ENCODE measurements around the gene GGNBP2. TPM values are rescaled to one million over a fixed set of nuclear protein-coding genes. Genes with fewer than 3 reads are reported as not detected.

GGNBP2 gene
- total and polyA plus RNA-seq, 2 donors (not counting 1 experiment from before 2014, with no cell fraction given): 77.0 to 81.9 TPM

GRCh38 chr17:36523113-36523512 is 21.6 kb upstream of the GGNBP2 start:
- DNase-seq (ENCODE audit: low read depth in 2 of 2): no peak
- Histone ChIP-seq H3K36me3 (ENCODE audit: control insufficient read depth, insufficient read depth, low read length) (peaks cover 15% of the 10 kb centered on the region), H3K4me2 (ENCODE audit: extremely low read depth, insufficient read depth, low read length) (no peak overlapping the region), H3K4me1 (ENCODE audit: control insufficient read depth, extremely low read depth, insufficient read depth, low read length) (peaks cover 2% of the 10 kb centered on the region), H3K9me3 (ENCODE audit: control insufficient read depth, insufficient read depth, low read depth, low read length) (no peaks in the 10 kb centered on the region), H3K4me3 (replicated peaks in 1 of 4; ENCODE audit: control extremely low read depth in 1 of 4, insufficient read depth in 1 of 4, low read depth in 3 of 4, low read length in 4 of 4) (no peak overlapping the region), H3K27ac (ENCODE audit: insufficient read depth, low read length) (no peak overlapping the region), H3K27me3 (ENCODE audit: control insufficient read depth, insufficient read depth, low read length) (no peaks in the 10 kb centered on the region), H4K20me1 (ENCODE audit: control insufficient read depth, extremely low read depth, insufficient read depth, low read length) (no peaks in the 10 kb centered on the region), H3K79me2 (ENCODE audit: control insufficient read depth, insufficient read depth, low read length) (no peaks in the 10 kb centered on the region), H3K9ac (ENCODE audit: insufficient read depth, low read length) (no peak overlapping the region), H2AFZ (ENCODE audit: low read length) (no peak overlapping the region)
- no peak for TF ChIP-seq EZH2 (IDR thresholded peaks at IDR 0.05; ENCODE audit: low read length, missing control alignments)
- TF ChIP-seq, protein P1, sequence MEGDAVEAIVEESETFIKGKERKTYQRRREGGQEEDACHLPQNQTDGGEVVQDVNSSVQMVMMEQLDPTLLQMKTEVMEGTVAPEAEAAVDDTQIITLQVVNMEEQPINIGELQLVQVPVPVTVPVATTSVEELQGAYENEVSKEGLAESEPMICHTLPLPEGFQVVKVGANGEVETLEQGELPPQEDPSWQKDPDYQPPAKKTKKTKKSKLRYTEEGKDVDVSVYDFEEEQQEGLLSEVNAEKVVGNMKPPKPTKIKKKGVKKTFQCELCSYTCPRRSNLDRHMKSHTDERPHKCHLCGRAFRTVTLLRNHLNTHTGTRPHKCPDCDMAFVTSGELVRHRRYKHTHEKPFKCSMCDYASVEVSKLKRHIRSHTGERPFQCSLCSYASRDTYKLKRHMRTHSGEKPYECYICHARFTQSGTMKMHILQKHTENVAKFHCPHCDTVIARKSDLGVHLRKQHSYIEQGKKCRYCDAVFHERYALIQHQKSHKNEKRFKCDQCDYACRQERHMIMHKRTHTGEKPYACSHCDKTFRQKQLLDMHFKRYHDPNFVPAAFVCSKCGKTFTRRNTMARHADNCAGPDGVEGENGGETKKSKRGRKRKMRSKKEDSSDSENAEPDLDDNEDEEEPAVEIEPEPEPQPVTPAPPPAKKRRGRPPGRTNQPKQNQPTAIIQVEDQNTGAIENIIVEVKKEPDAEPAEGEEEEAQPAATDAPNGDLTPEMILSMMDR (conservative IDR thresholded peaks at IDR 0.05 in 1 of 2, IDR thresholded peaks at IDR 0.05 in 1 of 2; ENCODE audit: low read depth in 1 of 2, low read length in 2 of 2): no peak

DNA sequence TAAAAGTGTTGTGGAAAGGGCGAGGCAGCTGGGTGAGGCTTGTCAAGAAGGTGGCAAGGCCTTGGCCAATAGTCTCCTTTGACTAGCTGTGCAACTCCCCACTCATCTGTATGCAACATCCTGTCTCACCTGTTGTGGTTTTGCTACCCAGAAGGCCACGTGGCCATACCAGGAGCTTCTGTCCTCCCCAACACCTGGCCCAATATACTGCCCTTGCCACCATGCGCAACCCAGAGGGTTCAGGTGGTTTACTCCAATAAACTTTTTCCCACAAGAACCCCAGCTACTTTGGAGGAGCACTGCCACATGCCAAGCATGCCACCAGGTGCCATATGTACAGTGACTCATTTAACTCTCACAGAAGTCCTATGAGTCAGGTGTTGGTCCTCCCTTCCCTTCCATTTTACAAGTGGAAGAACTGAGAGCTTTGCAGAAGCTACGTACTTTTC is 20.3 kb upstream of the GGNBP2 start:
- H3K9ac ChIP-seq (ENCODE audit: insufficient read depth, low read length): no peak overlapping the region
- no peaks in the 10 kb centered on the region for H3K9me3 ChIP-seq (ENCODE audit: control insufficient read depth, insufficient read depth, low read depth, low read length)
- H3K36me3 ChIP-seq (ENCODE audit: control insufficient read depth, insufficient read depth, low read length): peaks cover 15% of the 10 kb centered on the region
- no peak overlapping the region for H3K4me2 ChIP-seq (ENCODE audit: extremely low read depth, insufficient read depth, low read length)
- TF ChIP-seq, protein P1 (conservative IDR thresholded peaks at IDR 0.05 in 1 of 2, IDR thresholded peaks at IDR 0.05 in 1 of 2; ENCODE audit: low read depth in 1 of 2, low read length in 2 of 2): no peak
- TF ChIP-seq EZH2 (IDR thresholded peaks at IDR 0.05; ENCODE audit: low read length, missing control alignments): no peak
- no peak overlapping the region for H3K27ac ChIP-seq (ENCODE audit: insufficient read depth, low read length)
- H3K4me3 ChIP-seq (replicated peaks in 1 of 4; ENCODE audit: control extremely low read depth in 1 of 4, insufficient read depth in 1 of 4, low read depth in 3 of 4, low read length in 4 of 4): no peak overlapping the region
- H3K27me3 ChIP-seq (ENCODE audit: control insufficient read depth, insufficient read depth, low read length): no peaks in the 10 kb centered on the region
- no peaks in the 10 kb centered on the region for H3K79me2 ChIP-seq (ENCODE audit: control insufficient read depth, insufficient read depth, low read length)
- peak in 1 of 2 donors; percentile 48 for DNase-seq (ENCODE audit: low read depth in 2 of 2)
- peaks cover 10% of the 10 kb centered on the region for H3K4me1 ChIP-seq (ENCODE audit: control insufficient read depth, extremely low read depth, insufficient read depth, low read length)
- H2AFZ ChIP-seq (ENCODE audit: low read length): no peak overlapping the region
- no peaks in the 10 kb centered on the region for H4K20me1 ChIP-seq (ENCODE audit: control insufficient read depth, extremely low read depth, insufficient read depth, low read length)

GRCh38 chr17:36525113-36525512 is 19.6 kb upstream of the GGNBP2 start:
- H2AFZ ChIP-seq (ENCODE audit: low read length): no peak overlapping the region
- no peak overlapping the region for H3K4me2 ChIP-seq (ENCODE audit: extremely low read depth, insufficient read depth, low read length)
- no peaks in the 10 kb centered on the region for H3K79me2 ChIP-seq (ENCODE audit: control insufficient read depth, insufficient read depth, low read length)
- peaks cover 10% of the 10 kb centered on the region for H3K4me1 ChIP-seq (ENCODE audit: control insufficient read depth, extremely low read depth, insufficient read depth, low read length)
- no peak overlapping the region for H3K9ac ChIP-seq (ENCODE audit: insufficient read depth, low read length)
- H3K36me3 ChIP-seq (ENCODE audit: control insufficient read depth, insufficient read depth, low read length): peaks cover 15% of the 10 kb centered on the region
- peak; percentile 3 to 40 for DNase-seq (ENCODE audit: low read depth in 2 of 2)
- H3K4me3 ChIP-seq (replicated peaks in 1 of 4; ENCODE audit: control extremely low read depth in 1 of 4, insufficient read depth in 1 of 4, low read depth in 3 of 4, low read length in 4 of 4): no peak overlapping the region
- peak overlapping the region; percentile 17 for H3K27ac ChIP-seq (ENCODE audit: insufficient read depth, low read length)
- no peaks in the 10 kb centered on the region for H3K27me3 ChIP-seq (ENCODE audit: control insufficient read depth, insufficient read depth, low read length)
- H4K20me1 ChIP-seq (ENCODE audit: control insufficient read depth, extremely low read depth, insufficient read depth, low read length): no peaks in the 10 kb centered on the region
- no peaks in the 10 kb centered on the region for H3K9me3 ChIP-seq (ENCODE audit: control insufficient read depth, insufficient read depth, low read depth, low read length)
- TF ChIP-seq, protein P1 (conservative IDR thresholded peaks at IDR 0.05 in 1 of 2, IDR thresholded peaks at IDR 0.05 in 1 of 2; ENCODE audit: low read depth in 1 of 2, low read length in 2 of 2): no peak
- no peak for TF ChIP-seq EZH2 (IDR thresholded peaks at IDR 0.05; ENCODE audit: low read length, missing control alignments)

All from fibroblast of lung (primary cell).